Endodermal cell (in vitro differentiated cells): ENCODE data around the gene KCNJ1. TPM values are rescaled to one million over a fixed set of nuclear protein-coding genes. Genes with fewer than 3 reads are reported as not detected.

Experiments
- DNase-seq: peaks from one replicate; pipeline ENCODE4 v3.0.0-alpha.2; 2017
- H3K27ac ChIP-seq: 2 replicates; pipeline ENCODE4 v1.5.1; 2013; ENCODE audit warnings: mild to moderate bottlenecking, low read depth, low read length, moderate library complexity
- H3K27me3 ChIP-seq: 2 replicates; pipeline ENCODE4 v1.6.1; 2013; ENCODE audit warnings: mild to moderate bottlenecking, low read length, moderate library complexity; ENCODE audit not compliant: insufficient read depth, control insufficient read depth, poor library complexity, severe bottlenecking
- H3K36me3 ChIP-seq: 2 replicates; pipeline ENCODE4 v1.7.0; 2013; ENCODE audit warnings: mild to moderate bottlenecking, low read length, moderate library complexity; ENCODE audit not compliant: control insufficient read depth, insufficient read depth
- H3K4me1 ChIP-seq: one replicate; pipeline ENCODE4 v1.7.0; 2013; ENCODE audit warnings: low read length; ENCODE audit not compliant: control insufficient read depth, insufficient read depth
- H3K4me3 ChIP-seq: 2 replicates; pipeline ENCODE4 v1.5.1; 2013; ENCODE audit warnings: mild to moderate bottlenecking, low read length, moderate library complexity
- H3K9ac ChIP-seq: 2 replicates; pipeline ENCODE4 v1.6.1; 2013; ENCODE audit warnings: mild to moderate bottlenecking, low read length, moderate library complexity; ENCODE audit not compliant: poor library complexity, severe bottlenecking; ENCODE audit errors: extremely low read depth
- H3K9me3 ChIP-seq: 2 replicates; pipeline ENCODE4 v1.6.1; 2013; ENCODE audit warnings: mild to moderate bottlenecking, low read length, moderate library complexity; ENCODE audit not compliant: control insufficient read depth
- H3K27ac Mint-ChIP-seq: 2 replicates; pipeline ENCODE4 v1.8.0; 2020; ENCODE audit warnings: mixed read lengths
- H3K27me3 Mint-ChIP-seq: 2 replicates; pipeline ENCODE4 v1.8.0; 2021; ENCODE audit warnings: mild to moderate bottlenecking, mixed read lengths; ENCODE audit not compliant: insufficient read depth
- H3K36me3 Mint-ChIP-seq: 2 replicates; pipeline ENCODE4 v1.8.0; 2020; ENCODE audit warnings: low read depth, mixed read lengths
- H3K4me1 Mint-ChIP-seq: 2 replicates; pipeline ENCODE4 v1.8.0; 2020; ENCODE audit warnings: mixed read lengths
- H3K4me3 Mint-ChIP-seq: 2 replicates; pipeline ENCODE4 v1.8.0; 2020; ENCODE audit warnings: mild to moderate bottlenecking, moderate library complexity, mixed read lengths
- H3K9me3 Mint-ChIP-seq: 2 replicates; pipeline ENCODE4 v1.8.0; 2020; ENCODE audit warnings: mild to moderate bottlenecking, mixed read lengths
- CTCF ChIP-seq: fragments of 200-600 bp; sonication (generic); conservative IDR thresholded peaks from 2 replicates; pipeline ENCODE4 v1.5.0; 2021; ENCODE audit warnings: antibody characterized with exemption, mild to moderate bottlenecking
- WGBS, 2 experiments: methylation state at CpG; one replicate each; pipeline versions ENCODE4 v1.1.5 to v1.1.7; 2013; ENCODE audit warnings: missing lambda C conversion rate in 2 of 2, mixed read lengths in 1 of 2; ENCODE audit not compliant: insufficient coverage in 1 of 2, insufficient read length in 1 of 2; 5-methylcytosine and 5-hydroxymethylcytosine counted together
- total RNA-seq, 2 donors: library from RNA; stranded (reverse); fragmentation: NEBNext Ultra II Directional in 1 of 2; extraction: Animal tissue kit (Norgen Biotek cat#: 25700) in 1 of 2; gene quantifications; 2 replicates in 1 of 2; 3 replicates in 1 of 2; pipeline ENCODE4 v1.2.1, GENCODE V29; 2021

KCNJ1 gene
- total RNA-seq, 2 donors from 2014 or later, result not detected

- no peak for TF ChIP-seq CTCF
- no peak overlapping the region for H3K9ac ChIP-seq
- H3K4me3 ChIP-seq, result no peak overlapping the region
- no peaks in the 10 kb centered on the region for H3K36me3 Mint-ChIP-seq
- peaks cover 7% of the 10 kb centered on the region for H3K27me3 Mint-ChIP-seq
- H3K9me3 Mint-ChIP-seq, result no peaks in the 10 kb centered on the region
- DNase-seq, result no peak
- H3K27ac ChIP-seq, result no peak overlapping the region
- WGBS, 2 experiments, result 82 to 90% methylated on average over 5 to 6 of the region's 6 CpGs
- H3K4me1 Mint-ChIP-seq, result no peaks in the 10 kb centered on the region
- H3K27ac Mint-ChIP-seq, result no peak overlapping the region
- H3K27me3 ChIP-seq, result no peaks in the 10 kb centered on the region
- peaks cover 3% of the 10 kb centered on the region for H3K4me1 ChIP-seq
- H3K9me3 ChIP-seq, result no peaks in the 10 kb centered on the region
- no peak overlapping the region for H3K4me3 Mint-ChIP-seq
- H3K36me3 ChIP-seq, result no peaks in the 10 kb centered on the region
These were observed 63.4 kb downstream of the KCNJ1 start for GRCh38 chr11:128803449-128804245.

DNA sequence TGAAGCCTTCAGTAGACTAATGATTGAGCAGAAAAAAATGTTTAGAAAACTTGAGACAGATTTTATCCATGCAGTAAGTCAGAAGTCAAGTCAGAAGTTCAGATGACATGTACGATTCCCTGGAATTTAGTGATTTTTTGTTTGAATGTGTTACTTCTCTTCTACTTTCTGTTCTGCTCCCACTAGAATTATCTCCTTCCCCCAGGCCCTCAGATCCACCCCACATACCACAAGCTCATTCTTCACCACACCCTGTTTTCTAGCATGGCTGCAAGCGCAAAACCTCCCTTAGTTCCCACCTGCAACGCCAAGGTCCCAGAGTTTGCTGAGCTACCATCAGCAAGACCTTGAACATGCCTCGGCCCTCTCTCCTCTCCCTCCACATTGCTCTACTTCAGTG lies 64.1 kb downstream of the KCNJ1 start:
- H3K36me3 Mint-ChIP-seq, result no peaks in the 10 kb centered on the region
- no peaks in the 10 kb centered on the region for H3K27me3 ChIP-seq
- H3K27me3 Mint-ChIP-seq, result peaks cover 7% of the 10 kb centered on the region
- H3K9me3 ChIP-seq, result no peaks in the 10 kb centered on the region
- H3K9me3 Mint-ChIP-seq, result no peaks in the 10 kb centered on the region
- H3K27ac Mint-ChIP-seq, result no peak overlapping the region
- H3K4me3 ChIP-seq, result no peak overlapping the region
- no peak for DNase-seq
- H3K36me3 ChIP-seq, result no peaks in the 10 kb centered on the region
- 82 to 100% methylated on average over 2 to 4 of the region's 4 CpGs for WGBS, 2 experiments
- H3K9ac ChIP-seq, result no peak overlapping the region
- no peak overlapping the region for H3K4me3 Mint-ChIP-seq
- no peaks in the 10 kb centered on the region for H3K4me1 Mint-ChIP-seq
- no peak overlapping the region for H3K27ac ChIP-seq
- H3K4me1 ChIP-seq, result peaks cover 3% of the 10 kb centered on the region
- TF ChIP-seq CTCF, result no peak

- Histone ChIP-seq H3K9ac (no peak overlapping the region), H3K27me3 (no peaks in the 10 kb centered on the region), H3K27ac (no peak overlapping the region), H3K4me3 (no peak overlapping the region), H3K36me3 (no peaks in the 10 kb centered on the region), H3K9me3 (no peaks in the 10 kb centered on the region), H3K4me1 (peaks cover 3% of the 10 kb centered on the region)
- no peak overlapping the region for H3K4me3 Mint-ChIP-seq
- peak; percentile 85 for TF ChIP-seq CTCF
- H3K4me1 Mint-ChIP-seq, result no peaks in the 10 kb centered on the region
- no peaks in the 10 kb centered on the region for H3K36me3 Mint-ChIP-seq
- H3K9me3 Mint-ChIP-seq, result no peaks in the 10 kb centered on the region
- no peak overlapping the region for H3K27ac Mint-ChIP-seq
- H3K27me3 Mint-ChIP-seq, result peaks cover 7% of the 10 kb centered on the region
- 70 to 74% methylated on average over 4 of the region's 4 CpGs for WGBS, 2 experiments
- DNase-seq, result peak; percentile 83
These were observed 64.6 kb downstream of the KCNJ1 start for GRCh38 chr11:128802358-128802981.
